HG03558 (cell line): ENCODE results near the gene ANO3.

Experiments used
- ATAC-seq: cut with Tn5 transposase; IDR thresholded peaks from one replicate; pipeline ENCODE4 v1.9.1; 2021; ENCODE audit warnings: moderate number of reproducible peaks; ENCODE audit not compliant: unreplicated experiment; ENCODE audit errors: extremely low read depth

The ANO3 gene

GRCh38 chr11:26350002-26350401, 18.1 kb downstream of the ANO3 start:
- no peak for ATAC-seq

- no peak for ATAC-seq
Measured at GRCh38 chr11:26353010-26353409, 21.1 kb downstream of the ANO3 start.

- no peak for ATAC-seq
Measured at GRCh38 chr11:26359055-26359454, 27.1 kb downstream of the ANO3 start.

- no peak for ATAC-seq
Measured at GRCh38 chr11:26365284-26365683, 33.4 kb downstream of the ANO3 start.

- ATAC-seq, result no peak
Measured at GRCh38 chr11:26377619-26378018, 45.7 kb downstream of the ANO3 start.

GRCh38 chr11:26399336-26399735, 67.4 kb downstream of the ANO3 start:
- ATAC-seq, result no peak

- ATAC-seq, result no peak
Measured at GRCh38 chr11:26410706-26411366, 78.9 kb downstream of the ANO3 start.

- no peak for ATAC-seq
Measured at GRCh38 chr11:26412955-26413354, 81.0 kb downstream of the ANO3 start.

GRCh38 chr11:26418386-26418912, 86.5 kb downstream of the ANO3 start:
- no peak for ATAC-seq

- ATAC-seq, result no peak
Measured at GRCh38 chr11:26420331-26420730, 88.4 kb downstream of the ANO3 start.

GRCh38 chr11:26424255-26424654, 92.3 kb downstream of the ANO3 start:
- ATAC-seq, result no peak

GRCh38 chr11:26439854-26440253, 107.9 kb downstream of the ANO3 start:
- no peak for ATAC-seq

- ATAC-seq, result no peak
Measured at GRCh38 chr11:26442131-26442530, 110.2 kb downstream of the ANO3 start.

GRCh38 chr11:26443617-26444016, 111.7 kb downstream of the ANO3 start:
- ATAC-seq, result no peak

GRCh38 chr11:26457636-26458035, 125.7 kb downstream of the ANO3 start:
- ATAC-seq, result no peak

- ATAC-seq, result no peak
Measured at GRCh38 chr11:26465274-26465673, 133.3 kb downstream of the ANO3 start.

- ATAC-seq, result no peak
Measured at GRCh38 chr11:26467506-26467905, 135.6 kb downstream of the ANO3 start.

GRCh38 chr11:26470992-26471391, 139.1 kb downstream of the ANO3 start:
- no peak for ATAC-seq

GRCh38 chr11:26473216-26474194, 141.6 kb downstream of the ANO3 start:
- ATAC-seq, result no peak

- ATAC-seq, result no peak
Measured at GRCh38 chr11:26474401-26474800, 142.5 kb downstream of the ANO3 start.

GRCh38 chr11:26477396-26477795, 145.5 kb downstream of the ANO3 start:
- ATAC-seq, result no peak
